IMR-90 (cell line): ENCODE data around the gene RGS9. TPM values are rescaled to one million over a fixed set of nuclear protein-coding genes. Genes with fewer than 3 reads are reported as not detected.

Experiments
- ATAC-seq: fragments of 200-7000 bp; cut with Tn5 transposase; 2 replicates; pipeline ENCODE4 v1.9.1; 2020; ENCODE audit warnings: low read depth, mild to moderate bottlenecking, moderate library complexity
- BruUV-seq: library from RNA; stranded (reverse); fragments of 400-500 nt; replicated peaks from 2 replicates; lab custom pipeline; 2021; lab: Mats Ljungman, UMichigan
- CTCF ChIA-PET: fragments of 300-600 bp; formaldehyde crosslinking; extraction: SDS; loops from one replicate; lab custom pipeline; 2021; ENCODE audit warnings: antibody characterized with exemption; lab: Yijun Ruan, JAX
- POLR2A ChIA-PET: fragments of 300-600 bp; sonication (Branson Sonifier 250); formaldehyde crosslinking; loops from one replicate; lab custom pipeline; 2022; ENCODE audit warnings: antibody characterized with exemption; ENCODE audit not compliant: unreplicated experiment; lab: Charles Lee
- DNase-seq: peaks from one replicate; pipeline ENCODE4 v3.0.0; 2013
- H2AFZ ChIP-seq: replicated peaks from 2 replicates; pipeline ENCODE3; 2013; ENCODE audit warnings: low read length, mild to moderate bottlenecking; ENCODE audit not compliant: poor library complexity
- H2AK5ac ChIP-seq: 2 replicates; pipeline ENCODE4 v1.6.1; 2013; ENCODE audit warnings: low read depth, low read length, inconsistent platforms
- H2AK9ac ChIP-seq: replicated peaks from 2 replicates; pipeline ENCODE3; 2013; ENCODE audit warnings: mild to moderate bottlenecking, low read depth, low read length, moderate library complexity; ENCODE audit not compliant: poor library complexity
- H2BK120ac ChIP-seq: 2 replicates; pipeline ENCODE4 v1.6.1; 2013; ENCODE audit warnings: low read depth, low read length, inconsistent platforms
- H2BK15ac ChIP-seq: 3 replicates; pipeline ENCODE4 v1.6.1; 2013; ENCODE audit warnings: low read depth, low read length, inconsistent platforms
- H2BK20ac ChIP-seq: 2 replicates; pipeline ENCODE4 v1.6.1; 2013; ENCODE audit warnings: low read depth, mild to moderate bottlenecking, inconsistent platforms, low read length, moderate library complexity
- H2BK5ac ChIP-seq: 2 replicates; pipeline ENCODE4 v1.6.1; 2013; ENCODE audit warnings: mild to moderate bottlenecking, low read depth, low read length, inconsistent platforms; ENCODE audit not compliant: poor library complexity, severe bottlenecking
- H3K14ac ChIP-seq: replicated peaks from 2 replicates; pipeline ENCODE4 v1.6.1; 2013; ENCODE audit warnings: low read depth, low read length, inconsistent platforms
- H3K18ac ChIP-seq: 2 replicates; pipeline ENCODE4 v1.6.1; 2013; ENCODE audit warnings: low read depth, low read length, control low read depth
- H3K23ac ChIP-seq: 2 replicates; pipeline ENCODE4 v1.6.1; 2013; ENCODE audit warnings: low read depth, low read length, inconsistent platforms
- H3K27ac ChIP-seq: 2 replicates; pipeline ENCODE4 v1.5.1; 2013; ENCODE audit warnings: mild to moderate bottlenecking, control low read depth, low read length; ENCODE audit not compliant: insufficient read depth
- H3K27me3 ChIP-seq: 2 replicates; pipeline ENCODE4 v1.6.1; 2013; ENCODE audit warnings: low read length; ENCODE audit not compliant: control insufficient read depth, insufficient read depth
- H3K36me3 ChIP-seq: 2 replicates; pipeline ENCODE4 v1.6.1; 2013; ENCODE audit warnings: low read length, mixed read lengths; ENCODE audit not compliant: control insufficient read depth, insufficient read depth
- H3K4ac ChIP-seq: 2 replicates; pipeline ENCODE4 v1.6.1; 2013; ENCODE audit warnings: low read depth, low read length, inconsistent platforms
- H3K4me1 ChIP-seq: 2 replicates; pipeline ENCODE4 v1.6.1; 2013; ENCODE audit warnings: low read length, mixed read lengths; ENCODE audit not compliant: control insufficient read depth, insufficient read depth
- H3K4me2 ChIP-seq: 2 replicates; pipeline ENCODE4 v1.6.1; 2013; ENCODE audit warnings: low read depth, mild to moderate bottlenecking, control low read depth, low read length, moderate library complexity
- H3K4me3 ChIP-seq: 2 replicates; pipeline ENCODE4 v1.5.1; 2013; ENCODE audit warnings: low read depth, mild to moderate bottlenecking, control low read depth, low read length, moderate library complexity; ENCODE audit not compliant: insufficient read depth
- H3K56ac ChIP-seq: 2 replicates; pipeline ENCODE4 v1.6.1; 2013; ENCODE audit warnings: low read length, inconsistent platforms; ENCODE audit not compliant: insufficient read depth; ENCODE audit errors: extremely low read depth
- H3K79me1 ChIP-seq, 2 experiments: 2 replicates each; pipeline ENCODE4 v1.6.1; 2013; ENCODE audit warnings: low read length in 2 of 2, inconsistent platforms in 1 of 2, low read depth in 1 of 2
- H3K9ac ChIP-seq: 2 replicates; pipeline ENCODE4 v1.6.1; 2013; ENCODE audit warnings: low read depth, low read length, control low read depth
- H3K9me1 ChIP-seq: 2 replicates; pipeline ENCODE4 v1.6.1; 2013; ENCODE audit warnings: low read length, inconsistent platforms; ENCODE audit not compliant: insufficient read depth
- H3K9me3 ChIP-seq: 2 replicates; pipeline ENCODE4 v1.6.1; 2013; ENCODE audit warnings: low read length; ENCODE audit not compliant: control insufficient read depth, insufficient read depth
- H4K20me1 ChIP-seq: 2 replicates; pipeline ENCODE4 v1.6.1; 2013; ENCODE audit warnings: low read length, inconsistent platforms; ENCODE audit not compliant: insufficient read depth
- H4K5ac ChIP-seq: 2 replicates; pipeline ENCODE4 v1.6.1; 2013; ENCODE audit warnings: mild to moderate bottlenecking, low read depth, low read length, control low read depth
- H4K8ac ChIP-seq, 2 experiments: 2 replicates each; pipeline ENCODE4 v1.6.1; 2013; ENCODE audit warnings: low read depth in 2 of 2, low read length in 2 of 2, control low read depth in 1 of 2, inconsistent platforms in 1 of 2
- H4K91ac ChIP-seq: 2 replicates; pipeline ENCODE4 v1.6.1; 2013; ENCODE audit warnings: low read depth, low read length, inconsistent platforms; ENCODE audit not compliant: insufficient read depth
- BHLHE40 ChIP-seq: fragments of 150-350 bp; IDR thresholded peaks from 2 replicates; pipeline ENCODE4 v1.6.1; 2016; ENCODE audit warnings: mild to moderate bottlenecking, low read depth, low read length
- FOS ChIP-seq: fragments of 150-350 bp; IDR thresholded peaks from 2 replicates; pipeline ENCODE4 v1.6.1; 2016; ENCODE audit warnings: low read depth, low read length
- MAZ ChIP-seq: IDR thresholded peaks from 2 replicates; pipeline ENCODE4 v1.6.1; 2012; ENCODE audit warnings: low read depth, mild to moderate bottlenecking, low read length, improper control_type of control experiment, moderate library complexity, borderline replicate concordance
- POLR2A ChIP-seq: IDR thresholded peaks from 2 replicates; pipeline ENCODE4 v1.6.1; 2012; ENCODE audit warnings: mild to moderate bottlenecking, low read depth, low read length
- RCOR1 ChIP-seq: IDR thresholded peaks from 2 replicates; pipeline ENCODE4 v1.6.1; 2012; ENCODE audit warnings: mild to moderate bottlenecking, low read length, improper control_type of control experiment; ENCODE audit not compliant: insufficient replicate concordance
- RFX5 ChIP-seq: IDR thresholded peaks from 2 replicates; pipeline ENCODE4 v1.8.0; 2012; ENCODE audit warnings: low read depth, mild to moderate bottlenecking, low read length, moderate library complexity
- SMC3 ChIP-seq: fragments of 150-350 bp; IDR thresholded peaks from 2 replicates; pipeline ENCODE4 v1.6.1; 2016; ENCODE audit warnings: low read depth, mild to moderate bottlenecking, antibody characterized with exemption, low read length, moderate library complexity
- USF2 ChIP-seq: fragments of 150-350 bp; IDR thresholded peaks from 2 replicates; pipeline ENCODE4 v1.6.1; 2017; ENCODE audit warnings: mild to moderate bottlenecking, antibody characterized with exemption, low read length, low read depth
- WGBS, 2 experiments: methylation state at CpG; one replicate each; pipeline versions ENCODE4 v1.1.5 to v1.1.7; 2013; ENCODE audit warnings: missing lambda C conversion rate in 2 of 2; ENCODE audit not compliant: insufficient read length in 1 of 2; ENCODE audit errors: extremely low coverage in 2 of 2; 5-methylcytosine and 5-hydroxymethylcytosine counted together
- dilution Hi-C: fragments of 300-500 bp; cut with HindIII; formaldehyde crosslinking; loops from one replicate; pipeline ENCODE4 v1.14.3; 2018; ENCODE audit warnings: low sequenced_read_pairs; ENCODE audit not compliant: unreplicated experiment
- in situ Hi-C: fragments of 300-500 bp; cut with MboI; formaldehyde crosslinking; loops from 3 replicates; pipeline ENCODE4 v1.14.3; 2019; ENCODE audit warnings: low sequenced_read_pairs, inconsistent platforms, mixed read lengths
- intact Hi-C: fragments of 100-400 bp; cut with micrococcal nuclease; formaldehyde crosslinking; loops from 2 replicates; pipeline ENCODE4 v1.10.0; 2022
- polyA plus RNA-seq, 3 experiments: library from polyadenylated mRNA; depleted of rRNA; stranded (reverse); fragments of >200 nt; gene quantifications; 2 replicates each; pipeline ENCODE4 v1.2.3, GENCODE V29; 2012; ENCODE audit warnings: low replicate concordance in 1 of 3
- total RNA-seq: library from RNA; depleted of rRNA; stranded (reverse); fragments of >200 nt; gene quantifications from 2 replicates; pipeline ENCODE4 v1.2.3, GENCODE V29; 2012

The RGS9 gene
- total and polyA plus RNA-seq, 2 of the 4 experiments (the other 2 are of a cell fraction) = 0.90 to 1.1 TPM

- no peaks in the 10 kb centered on the region for H3K27me3 ChIP-seq
- no peak overlapping the region for H4K8ac ChIP-seq
- H3K9me1 ChIP-seq = peaks cover 32% of the 10 kb centered on the region
- H3K56ac ChIP-seq = no peak overlapping the region
- H2BK5ac ChIP-seq = no peak overlapping the region
- dilution Hi-C loops = no loop called here
- no TSS peak for BruUV-seq
- in situ Hi-C loops = no loop called here
- CTCF ChIA-PET = interaction anchor here (0.6 kb wide), 1 partner anchor 17 kb away, joined by 7 read pairs; no protein-coding TSS in a partner anchor
- POLR2A ChIA-PET = interaction anchor here (0.6 kb wide), 1 partner anchor 59 kb away, joined by 3 read pairs; no protein-coding TSS in a partner anchor
- no peaks in the 10 kb centered on the region for H3K79me1 ChIP-seq
- no peak for TF ChIP-seq MAZ
- no peak for TF ChIP-seq POLR2A
- TF ChIP-seq BHLHE40 = no peak
- TF ChIP-seq FOS = no peak
- no peak for TF ChIP-seq USF2
- TF ChIP-seq RFX5 = no peak
- no peak for TF ChIP-seq RCOR1
- no peak for TF ChIP-seq SMC3
- H4K91ac ChIP-seq = no peak overlapping the region
- H3K9me3 ChIP-seq = no peaks in the 10 kb centered on the region
- H2BK15ac ChIP-seq = peak overlapping the region; percentile 76; the same call in 1 of the 3 replicates
- H2AFZ ChIP-seq = no peak overlapping the region
- no peak overlapping the region for H3K23ac ChIP-seq
- H4K20me1 ChIP-seq = no peaks in the 10 kb centered on the region
- no peak overlapping the region for H2BK20ac ChIP-seq
- H3K14ac ChIP-seq = no peak overlapping the region; the same call in 1 of the 2 replicates
- H3K18ac ChIP-seq = no peak overlapping the region
- H3K4ac ChIP-seq = 0 out of 2 replicates have a peak overlapping the region, but pooled peaks have one; percentile 41
- H4K5ac ChIP-seq = no peak overlapping the region
- no peak overlapping the region for H3K4me2 ChIP-seq
- H2AK9ac ChIP-seq = no peak overlapping the region
- intact Hi-C loops = no loop called here
- H3K4me3 ChIP-seq = no peak overlapping the region
- H2BK120ac ChIP-seq = no peak overlapping the region
- ATAC-seq = no peak
- WGBS, 2 experiments = no CpG with 5 or more reads among the region's 11 CpGs
- H2AK5ac ChIP-seq = peak overlapping the region; percentile 90
- no peak overlapping the region for H3K27ac ChIP-seq
- peaks cover 10% of the 10 kb centered on the region for H3K4me1 ChIP-seq
- no peak for DNase-seq
- H3K36me3 ChIP-seq = no peaks in the 10 kb centered on the region
- no peak overlapping the region for H3K9ac ChIP-seq
Observed at GRCh38 chr17:65172496-65173136, 35.4 kb downstream of the RGS9 start.
